ENCODE data around the gene RASA3.
"Not testable (repeated sequence)": the region's sequence is repeated elsewhere in the genome, so short reads cannot be mapped to it uniquely, and the experiment has no call there.

RASA3 gene

DNA sequence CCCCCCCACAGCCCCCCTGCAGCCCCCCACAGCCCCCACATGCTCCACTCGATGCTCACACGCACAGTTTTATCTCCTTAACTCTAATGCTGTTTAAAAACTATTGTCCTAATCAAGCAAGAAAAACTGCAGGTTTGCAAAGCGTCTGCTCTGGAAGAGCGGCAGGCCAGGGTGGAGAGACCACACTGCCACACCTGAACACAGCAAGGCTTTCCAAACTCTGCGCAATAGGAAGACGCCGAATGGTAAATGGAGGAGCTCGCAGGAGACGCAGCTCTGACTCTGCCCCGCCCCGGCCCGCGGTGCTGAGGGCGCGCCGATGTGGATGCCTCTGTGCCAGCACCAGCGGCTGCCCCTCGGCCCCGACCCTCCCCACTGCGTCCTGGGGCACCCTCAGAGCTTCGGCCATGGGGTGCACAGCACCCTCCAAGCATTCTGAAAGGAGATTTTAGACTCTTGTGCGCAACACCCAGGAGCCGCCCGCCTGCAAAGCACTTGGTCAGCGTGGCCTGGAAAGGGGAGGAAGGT is 32.4 kb downstream of the RASA3 start:
- Histone ChIP-seq H3K27me3 (replicated peaks in 2 of 5; ENCODE audit: control insufficient read depth in 4 of 5, insufficient read depth in 5 of 5, low read length in 4 of 5) (no peaks in the 10 kb centered on the region), H3K27ac (ENCODE audit: insufficient read depth in 1 of 2, low read depth in 1 of 2, low read length in 2 of 2, poor library complexity in 1 of 2, severe bottlenecking in 2 of 2) (no peak overlapping the region), H3K9me3 (ENCODE audit: control extremely low read depth in 1 of 5, control insufficient read depth in 4 of 5, insufficient read depth in 2 of 5, low read depth in 1 of 5, low read length in 4 of 5) (no peaks in the 10 kb centered on the region), H3K4me1 (ENCODE audit: control extremely low read depth in 1 of 4, control insufficient read depth in 4 of 4, insufficient read depth in 4 of 4, low read length in 3 of 4) (peaks cover 0 to 8% (median 1%) of the 10 kb centered on the region in 4 experiments), H3K4me3 (ENCODE audit: control insufficient read depth in 1 of 7, extremely low read depth in 1 of 7, insufficient read depth in 4 of 7, low read depth in 2 of 7, low read length in 6 of 7) (no peak overlapping the region), H3K36me3 (ENCODE audit: control insufficient read depth in 4 of 4, insufficient read depth in 4 of 4, low read length in 3 of 4) (peaks cover 0 to 8% (median 0%) of the 10 kb centered on the region in 4 experiments)
- WGBS (ENCODE audit: insufficient coverage), result 91% methylated on average over 23 of the region's 25 CpGs
- CTCF ChIA-PET, result interaction anchor here (1.9 kb wide), 1 partner anchor 9 kb away, joined by 8 read pairs; no protein-coding TSS in a partner anchor
- POLR2A ChIA-PET, result interaction anchor here (0.9 kb wide), 1 partner anchor 31 kb away, joined by 3 read pairs; no protein-coding TSS in a partner anchor
- DNase-seq, result peak; percentile 17 to 55 (median 30)

GRCh38 chr13:114099191-114099590 is 33.2 kb downstream of the RASA3 start:
- 98% methylated on average over 11 of the region's 15 CpGs for WGBS (ENCODE audit: insufficient coverage)
- peaks cover 0 to 8% (median 0%) of the 10 kb centered on the region in 4 experiments for H3K36me3 ChIP-seq (ENCODE audit: control insufficient read depth in 4 of 4, insufficient read depth in 4 of 4, low read length in 3 of 4)
- peaks cover 0 to 4% (median 0%) of the 10 kb centered on the region in 5 experiments for H3K9me3 ChIP-seq (ENCODE audit: control extremely low read depth in 1 of 5, control insufficient read depth in 4 of 5, insufficient read depth in 2 of 5, low read depth in 1 of 5, low read length in 4 of 5)
- H3K27me3 ChIP-seq (replicated peaks in 2 of 5; ENCODE audit: control insufficient read depth in 4 of 5, insufficient read depth in 5 of 5, low read length in 4 of 5), result no peaks in the 10 kb centered on the region
- H3K27ac ChIP-seq (ENCODE audit: insufficient read depth in 1 of 2, low read depth in 1 of 2, low read length in 2 of 2, poor library complexity in 1 of 2, severe bottlenecking in 2 of 2), result no peak overlapping the region
- peaks cover 0 to 8% (median 1%) of the 10 kb centered on the region in 4 experiments for H3K4me1 ChIP-seq (ENCODE audit: control extremely low read depth in 1 of 4, control insufficient read depth in 4 of 4, insufficient read depth in 4 of 4, low read length in 3 of 4)
- no peak overlapping the region for H3K4me3 ChIP-seq (ENCODE audit: control insufficient read depth in 1 of 7, extremely low read depth in 1 of 7, insufficient read depth in 4 of 7, low read depth in 2 of 7, low read length in 6 of 7)
- POLR2A ChIA-PET, result no interaction called here
- DNase-seq, result peak in 2 of 3 donors; percentile 16 to 29
- CTCF ChIA-PET, result interaction anchor here (0.9 to 1.9 kb wide), 2 partner anchors 10 to 13 kb away, joined by 3 to 8 read pairs; no protein-coding TSS in a partner anchor

DNA sequence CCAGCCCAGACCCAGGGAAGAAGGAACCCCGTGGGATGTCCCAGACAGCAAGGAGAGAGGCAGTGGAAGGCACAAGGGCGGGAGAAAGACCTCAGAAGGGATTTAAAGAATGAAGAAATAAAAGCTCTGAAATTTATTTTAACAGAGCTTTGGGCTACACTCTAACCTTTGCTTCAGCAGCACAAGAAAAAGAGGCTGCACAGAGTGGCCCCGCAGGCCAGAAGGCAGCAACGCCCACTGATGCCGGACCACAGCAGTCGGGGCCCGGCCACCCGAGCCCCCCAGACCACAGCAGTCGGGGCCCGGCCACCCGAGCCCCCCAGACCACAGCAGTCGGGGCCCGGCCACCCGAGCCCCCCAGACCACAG is 33.8 kb downstream of the RASA3 start:
- WGBS (ENCODE audit: insufficient coverage), result 88% methylated on average over 3 of the region's 14 CpGs
- H3K36me3 ChIP-seq (ENCODE audit: control insufficient read depth in 4 of 4, insufficient read depth in 4 of 4, low read length in 3 of 4); H3K4me1 ChIP-seq (ENCODE audit: control extremely low read depth in 1 of 4, control insufficient read depth in 4 of 4, insufficient read depth in 4 of 4, low read length in 3 of 4); H3K4me3 ChIP-seq (ENCODE audit: control insufficient read depth in 1 of 7, extremely low read depth in 1 of 7, insufficient read depth in 4 of 7, low read depth in 2 of 7, low read length in 6 of 7); POLR2A ChIA-PET; DNase-seq; H3K27me3 ChIP-seq (replicated peaks in 2 of 5; ENCODE audit: control insufficient read depth in 4 of 5, insufficient read depth in 5 of 5, low read length in 4 of 5); H3K27ac ChIP-seq (ENCODE audit: insufficient read depth in 1 of 2, low read depth in 1 of 2, low read length in 2 of 2, poor library complexity in 1 of 2, severe bottlenecking in 2 of 2); H3K9me3 ChIP-seq (ENCODE audit: control extremely low read depth in 1 of 5, control insufficient read depth in 4 of 5, insufficient read depth in 2 of 5, low read depth in 1 of 5, low read length in 4 of 5): not testable (repeated sequence)
- CTCF ChIA-PET, result interaction anchor here (0.9 to 1.9 kb wide), 2 partner anchors 11 to 13 kb away, joined by 3 to 8 read pairs; no protein-coding TSS in a partner anchor

DNA sequence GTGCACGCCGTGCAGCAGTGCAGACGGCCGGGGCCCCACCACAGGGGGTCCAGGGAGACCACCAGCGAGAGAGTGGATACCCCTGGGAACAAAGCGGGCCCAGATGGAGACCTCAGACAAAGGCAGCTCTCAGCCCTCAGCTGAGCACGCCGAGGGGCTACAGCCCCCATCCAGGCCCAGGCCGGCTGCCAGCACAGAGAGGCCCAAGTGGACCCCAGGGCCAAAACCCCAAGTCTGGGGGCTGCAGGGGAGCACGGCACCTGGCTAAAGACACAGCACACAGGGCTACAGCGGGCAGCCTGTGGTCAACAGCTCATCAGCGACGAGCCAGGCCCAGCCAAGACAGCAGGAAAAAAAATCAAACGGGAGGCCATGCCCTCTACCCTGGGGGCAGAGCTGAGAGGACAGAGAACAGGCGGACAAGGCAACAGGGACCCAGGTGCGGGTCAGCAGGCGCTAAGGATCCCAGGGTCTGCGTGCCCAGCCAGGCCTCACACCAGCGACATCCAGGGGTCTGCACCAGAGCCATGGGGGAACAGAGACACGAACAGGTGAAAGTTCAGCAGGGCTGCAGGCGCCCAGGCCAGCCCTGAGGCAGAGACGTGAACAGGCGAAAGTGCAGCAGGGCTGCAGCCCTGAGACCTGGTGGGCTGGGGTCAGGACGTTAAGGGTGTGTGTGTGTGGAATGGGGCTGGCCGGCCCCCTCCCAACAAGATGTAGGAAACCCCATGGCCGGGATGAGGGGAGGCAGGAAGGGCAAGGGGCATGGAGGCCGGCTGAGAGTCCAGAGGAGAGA is 34.3 kb downstream of the RASA3 start:
- ChIA-PET CTCF (interaction anchor here (0.9 to 1.0 kb wide), 2 partner anchors 14 to 33 kb away, joined by 3 read pairs; no protein-coding TSS in a partner anchor), POLR2A (interaction anchor here (0.6 kb wide), 1 partner anchor 17 kb away, joined by 3 read pairs; no protein-coding TSS in a partner anchor)
- no peaks in the 10 kb centered on the region for H3K27me3 ChIP-seq (replicated peaks in 2 of 5; ENCODE audit: control insufficient read depth in 4 of 5, insufficient read depth in 5 of 5, low read length in 4 of 5)
- WGBS (ENCODE audit: insufficient coverage), result 98% methylated on average over 25 of the region's 27 CpGs
- H3K4me3 ChIP-seq (ENCODE audit: control insufficient read depth in 1 of 7, extremely low read depth in 1 of 7, insufficient read depth in 4 of 7, low read depth in 2 of 7, low read length in 6 of 7), result no peak overlapping the region
- H3K27ac ChIP-seq (ENCODE audit: insufficient read depth in 1 of 2, low read depth in 1 of 2, low read length in 2 of 2, poor library complexity in 1 of 2, severe bottlenecking in 2 of 2), result no peak overlapping the region
- no peak for DNase-seq
- peaks cover 0 to 10% (median 3%) of the 10 kb centered on the region in 5 experiments for H3K9me3 ChIP-seq (ENCODE audit: control extremely low read depth in 1 of 5, control insufficient read depth in 4 of 5, insufficient read depth in 2 of 5, low read depth in 1 of 5, low read length in 4 of 5)
- H3K36me3 ChIP-seq (ENCODE audit: control insufficient read depth in 4 of 4, insufficient read depth in 4 of 4, low read length in 3 of 4), result peaks cover 0 to 8% (median 0%) of the 10 kb centered on the region in 4 experiments
- H3K4me1 ChIP-seq (ENCODE audit: control extremely low read depth in 1 of 4, control insufficient read depth in 4 of 4, insufficient read depth in 4 of 4, low read length in 3 of 4), result peaks cover 0 to 8% (median 1%) of the 10 kb centered on the region in 4 experiments

- Histone ChIP-seq H3K4me3 (ENCODE audit: control insufficient read depth in 1 of 7, extremely low read depth in 1 of 7, insufficient read depth in 4 of 7, low read depth in 2 of 7, low read length in 6 of 7) (no peak overlapping the region), H3K27me3 (replicated peaks in 2 of 5; ENCODE audit: control insufficient read depth in 4 of 5, insufficient read depth in 5 of 5, low read length in 4 of 5) (no peaks in the 10 kb centered on the region), H3K27ac (ENCODE audit: insufficient read depth in 1 of 2, low read depth in 1 of 2, low read length in 2 of 2, poor library complexity in 1 of 2, severe bottlenecking in 2 of 2) (no peak overlapping the region), H3K9me3 (ENCODE audit: control extremely low read depth in 1 of 5, control insufficient read depth in 4 of 5, insufficient read depth in 2 of 5, low read depth in 1 of 5, low read length in 4 of 5) (peaks cover 0 to 18% (median 7%) of the 10 kb centered on the region in 5 experiments), H3K36me3 (ENCODE audit: control insufficient read depth in 4 of 4, insufficient read depth in 4 of 4, low read length in 3 of 4) (peaks cover 0 to 8% (median 0%) of the 10 kb centered on the region in 4 experiments), H3K4me1 (ENCODE audit: control extremely low read depth in 1 of 4, control insufficient read depth in 4 of 4, insufficient read depth in 4 of 4, low read length in 3 of 4) (peaks cover 0 to 8% (median 1%) of the 10 kb centered on the region in 4 experiments)
- ChIA-PET POLR2A (interaction anchor here (0.6 kb wide), 2 partner anchors 16 to 66 kb away, joined by 3 read pairs; no protein-coding TSS in a partner anchor), CTCF (interaction anchor here (1.0 kb wide), 1 partner anchor 32 kb away, joined by 3 read pairs; no protein-coding TSS in a partner anchor)
- DNase-seq, result no peak
- WGBS (ENCODE audit: insufficient coverage), result 96% methylated on average over 23 of the region's 25 CpGs
These were observed 35.1 kb downstream of the RASA3 start for GRCh38 chr13:114097212-114097892.

GRCh38 chr13:114096811-114097211 is 35.6 kb downstream of the RASA3 start:
- Histone ChIP-seq H3K4me3 (ENCODE audit: control insufficient read depth in 1 of 7, extremely low read depth in 1 of 7, insufficient read depth in 4 of 7, low read depth in 2 of 7, low read length in 6 of 7) (no peak overlapping the region), H3K36me3 (ENCODE audit: control insufficient read depth in 4 of 4, insufficient read depth in 4 of 4, low read length in 3 of 4) (peaks cover 0 to 8% (median 0%) of the 10 kb centered on the region in 4 experiments), H3K27ac (ENCODE audit: insufficient read depth in 1 of 2, low read depth in 1 of 2, low read length in 2 of 2, poor library complexity in 1 of 2, severe bottlenecking in 2 of 2) (no peak overlapping the region), H3K9me3 (ENCODE audit: control extremely low read depth in 1 of 5, control insufficient read depth in 4 of 5, insufficient read depth in 2 of 5, low read depth in 1 of 5, low read length in 4 of 5) (peaks cover 0 to 22% (median 7%) of the 10 kb centered on the region in 5 experiments), H3K27me3 (replicated peaks in 2 of 5; ENCODE audit: control insufficient read depth in 4 of 5, insufficient read depth in 5 of 5, low read length in 4 of 5) (no peaks in the 10 kb centered on the region), H3K4me1 (ENCODE audit: control extremely low read depth in 1 of 4, control insufficient read depth in 4 of 4, insufficient read depth in 4 of 4, low read length in 3 of 4) (peaks cover 0 to 8% (median 1%) of the 10 kb centered on the region in 4 experiments)
- ChIA-PET CTCF (no interaction called here), POLR2A (interaction anchor here (0.6 kb wide), 1 partner anchor 66 kb away, joined by 3 read pairs; no protein-coding TSS in a partner anchor)
- WGBS (ENCODE audit: insufficient coverage), result 94% methylated on average over 18 of the region's 18 CpGs
- DNase-seq, result no peak
